NCI-H748 treated with DMSO at 0.1 percent for 48 hours (cell line): Measurements from ENCODE around the gene YARS1.
"Not testable (repeated sequence)": the region's sequence is repeated elsewhere in the genome, so short reads cannot be mapped to it uniquely, and the experiment has no call there.

Experiments
- DNase-seq: peaks from one replicate; lab custom pipeline; 2025; lab: John Stamatoyannopoulos, UW

Gene YARS1

DNA sequence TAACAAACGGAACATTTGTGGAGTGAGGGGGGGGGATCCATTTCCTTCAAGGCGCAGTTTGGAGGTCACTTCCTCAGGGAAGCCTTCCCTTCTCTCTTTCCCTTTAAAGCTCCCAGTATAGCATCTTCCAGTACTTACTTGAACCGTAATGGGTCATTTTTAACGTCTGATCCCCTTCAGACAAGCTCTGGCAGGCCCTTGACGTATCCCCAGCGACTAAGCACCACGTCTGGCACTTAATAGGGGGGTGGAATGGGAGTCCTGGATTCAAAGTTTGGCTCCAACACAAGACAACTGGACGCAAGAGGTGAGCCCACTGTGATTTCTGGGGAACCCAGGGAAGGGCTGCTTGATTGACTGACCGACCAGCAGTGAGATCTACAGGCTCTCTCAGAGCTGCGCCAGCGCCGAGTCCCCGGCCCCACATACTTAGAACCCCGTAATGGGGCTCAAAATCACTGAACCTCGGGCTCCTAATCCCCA is 441 bp downstream of the YARS1 start:
- no peak for DNase-seq

DNA sequence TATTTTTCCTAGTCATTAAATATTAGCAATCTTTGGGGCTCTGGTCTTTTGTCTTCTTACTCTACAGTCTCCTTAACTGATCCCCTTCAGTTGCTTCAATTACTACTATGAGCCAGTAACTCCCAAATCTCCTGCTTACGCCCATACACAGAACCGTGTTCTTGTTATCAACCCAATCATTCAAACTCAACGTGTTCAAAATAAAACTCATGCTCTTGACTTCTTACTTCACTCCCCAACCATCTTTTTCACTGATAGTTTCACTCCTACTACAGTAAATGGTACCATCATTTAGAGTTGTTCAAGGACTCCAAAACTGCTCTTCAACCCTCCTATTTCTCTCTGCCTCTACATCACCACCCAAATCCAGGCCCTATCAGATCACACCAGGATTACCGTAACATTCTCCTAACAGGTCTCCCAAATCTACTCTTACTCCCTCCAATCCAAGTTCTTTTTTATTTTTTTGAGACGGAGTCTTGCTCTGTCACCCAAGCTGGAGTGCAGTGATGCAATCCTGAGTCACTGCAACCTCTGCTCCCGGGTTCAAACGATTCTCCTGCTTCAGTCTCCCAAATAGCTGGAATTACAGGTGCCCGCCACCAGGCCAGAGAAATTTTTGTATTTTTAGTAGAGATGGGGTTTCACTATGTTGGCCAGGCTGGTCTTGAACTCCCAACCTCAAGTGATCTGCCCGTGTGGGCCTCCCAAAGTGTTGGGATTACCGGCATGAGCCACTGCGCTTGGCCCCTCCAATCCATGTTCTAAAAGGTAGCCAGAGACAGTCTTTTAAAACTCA is 3.0 kb downstream of the YARS1 start:
- DNase-seq: no peak

DNA sequence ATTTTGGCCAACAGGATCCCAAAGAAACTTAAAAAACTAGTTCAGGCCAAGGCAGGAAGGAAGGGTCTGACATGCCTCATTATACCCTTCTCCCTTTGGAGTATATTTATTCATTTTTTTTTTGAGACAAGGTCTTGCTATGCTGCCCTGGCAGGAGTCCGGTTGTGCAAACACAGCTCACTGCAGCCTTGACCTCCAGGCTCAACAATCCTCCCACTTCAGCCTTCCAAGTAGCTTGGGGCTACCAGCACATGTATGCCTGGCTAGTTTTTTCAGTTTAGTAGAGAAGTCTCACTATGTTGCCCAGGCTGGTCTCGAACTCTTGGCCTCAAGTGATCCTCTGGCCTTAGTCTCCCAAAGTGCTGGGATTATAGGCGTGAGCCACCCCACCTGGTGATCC is 5.2 kb downstream of the YARS1 start:
- no peak for DNase-seq

DNA sequence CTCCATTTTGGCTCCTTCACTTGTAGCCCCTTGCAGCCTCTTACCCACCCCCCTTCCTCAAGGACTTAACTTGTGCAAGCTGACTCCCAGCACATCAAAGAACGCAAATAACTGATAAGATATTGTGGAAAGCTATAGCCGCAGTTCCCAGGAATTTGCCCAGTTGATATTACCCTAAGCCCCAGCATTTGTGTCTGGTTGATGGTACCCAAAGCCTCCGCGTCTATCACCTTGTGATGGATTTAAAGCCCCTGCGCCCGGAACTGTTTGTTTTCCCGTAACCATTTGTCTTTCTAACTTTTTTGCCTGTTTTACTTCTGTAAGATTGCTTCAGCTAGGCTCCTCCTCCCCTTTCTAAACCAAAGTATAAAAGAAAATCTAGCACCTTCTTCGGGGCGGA is 5.9 kb downstream of the YARS1 start:
- no peak for DNase-seq

DNA sequence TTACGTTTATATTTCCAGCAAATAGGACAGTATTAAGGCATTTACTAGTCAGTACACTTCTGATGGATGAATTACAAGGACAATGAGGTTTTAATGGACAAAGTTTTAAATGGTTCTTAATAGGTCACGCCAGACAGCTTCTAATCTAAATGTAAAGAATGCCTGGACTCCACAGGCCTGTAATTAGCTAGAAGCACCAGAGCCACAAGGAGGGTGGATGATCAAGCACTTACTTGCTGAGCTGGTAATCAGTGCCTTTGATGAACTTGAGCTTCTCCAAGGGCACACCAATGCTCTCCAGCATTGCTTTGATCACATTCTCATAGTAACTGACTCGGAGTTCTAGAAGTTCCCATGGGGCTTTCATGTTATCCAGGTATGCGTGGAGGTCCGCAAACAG is 6.8 kb downstream of the YARS1 start:
- no peak for DNase-seq

DNA sequence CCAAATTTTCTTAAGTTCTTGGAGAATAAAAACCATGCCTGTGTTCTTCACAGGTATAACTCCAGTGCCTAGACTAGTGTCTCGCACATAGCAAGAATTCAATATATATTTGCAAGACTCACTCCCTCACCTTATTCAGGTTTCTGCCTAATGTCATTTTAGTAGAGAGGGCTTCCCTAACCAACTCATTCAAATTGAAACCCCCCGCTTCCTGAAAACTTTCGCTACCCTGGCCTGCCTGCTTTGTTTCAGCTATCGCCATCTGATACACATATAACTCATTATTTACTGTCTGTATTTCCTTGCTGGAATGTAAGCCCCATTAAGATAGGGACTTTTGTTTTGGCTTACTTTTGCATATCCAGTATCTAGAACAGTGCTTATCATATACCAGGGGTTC is 8.6 kb downstream of the YARS1 start:
- no peak for DNase-seq

DNA sequence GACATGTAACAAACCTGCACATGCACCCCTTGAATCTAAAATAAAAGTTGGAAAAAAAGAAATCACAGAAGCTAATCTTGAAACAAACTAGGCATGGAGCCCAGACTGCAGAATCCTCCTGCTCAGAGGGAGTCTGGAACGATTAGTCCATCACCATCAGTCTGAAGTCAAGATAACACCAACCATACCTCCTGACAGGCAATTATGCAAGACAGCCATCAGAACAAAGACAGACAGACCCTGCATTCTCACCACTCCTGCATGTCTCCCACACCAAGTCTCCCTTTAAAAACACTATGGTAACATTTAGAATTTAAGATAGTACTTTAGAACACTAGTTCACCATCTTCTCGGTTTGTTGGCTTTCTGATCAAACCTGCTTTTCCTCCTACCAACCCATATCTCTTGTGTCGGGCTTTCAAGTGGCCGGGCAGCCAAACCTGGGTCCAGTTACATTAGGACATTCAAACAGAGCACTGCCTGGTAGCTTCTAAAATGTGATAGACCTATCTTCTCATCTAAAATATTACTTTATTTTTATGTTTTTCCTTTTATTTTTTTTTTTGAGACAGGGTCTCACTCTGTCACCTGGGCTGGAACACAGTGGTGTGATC is 10.1 kb downstream of the YARS1 start:
- no peak for DNase-seq

DNA sequence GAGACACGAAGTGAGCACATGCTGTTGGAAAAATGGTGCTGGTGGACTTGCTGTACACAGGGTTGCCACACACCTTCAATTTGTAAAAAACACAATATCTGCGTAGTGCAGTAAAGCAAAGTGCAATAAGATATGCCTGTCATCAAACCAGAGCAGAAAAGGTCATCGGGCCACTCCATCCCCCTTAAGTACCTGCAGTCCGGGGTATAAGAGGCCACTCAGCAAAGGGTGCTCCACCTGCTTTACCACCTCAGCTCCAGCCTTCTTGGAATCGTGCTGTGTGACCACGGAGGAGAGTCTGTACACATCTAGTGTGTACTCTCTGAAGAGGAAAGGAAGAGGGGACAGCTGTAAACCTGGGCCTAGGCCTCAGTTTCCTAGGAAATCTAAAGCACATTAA is 10.9 kb downstream of the YARS1 start:
- no peak for DNase-seq

DNA sequence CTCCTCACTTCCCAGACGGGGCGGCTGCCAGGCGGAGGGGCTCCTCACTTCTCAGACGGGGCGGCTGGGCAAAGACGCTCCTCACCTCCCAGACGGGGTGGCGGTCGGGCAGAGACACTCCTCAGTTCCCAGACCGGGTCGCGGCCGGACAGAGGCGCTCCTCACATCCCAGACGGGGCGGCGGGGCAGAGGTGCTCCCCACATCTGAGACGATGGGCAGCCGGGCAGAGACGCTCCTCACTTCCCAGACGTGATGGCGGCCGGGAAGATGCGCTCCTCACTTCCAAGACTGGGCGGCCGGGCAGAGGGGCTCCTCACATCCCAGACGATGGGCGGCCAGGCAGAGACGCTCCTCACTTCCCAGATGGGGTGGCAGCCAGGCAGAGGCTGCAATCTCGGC is 12.7 kb downstream of the YARS1 start:
- not testable (repeated sequence) for DNase-seq

DNA sequence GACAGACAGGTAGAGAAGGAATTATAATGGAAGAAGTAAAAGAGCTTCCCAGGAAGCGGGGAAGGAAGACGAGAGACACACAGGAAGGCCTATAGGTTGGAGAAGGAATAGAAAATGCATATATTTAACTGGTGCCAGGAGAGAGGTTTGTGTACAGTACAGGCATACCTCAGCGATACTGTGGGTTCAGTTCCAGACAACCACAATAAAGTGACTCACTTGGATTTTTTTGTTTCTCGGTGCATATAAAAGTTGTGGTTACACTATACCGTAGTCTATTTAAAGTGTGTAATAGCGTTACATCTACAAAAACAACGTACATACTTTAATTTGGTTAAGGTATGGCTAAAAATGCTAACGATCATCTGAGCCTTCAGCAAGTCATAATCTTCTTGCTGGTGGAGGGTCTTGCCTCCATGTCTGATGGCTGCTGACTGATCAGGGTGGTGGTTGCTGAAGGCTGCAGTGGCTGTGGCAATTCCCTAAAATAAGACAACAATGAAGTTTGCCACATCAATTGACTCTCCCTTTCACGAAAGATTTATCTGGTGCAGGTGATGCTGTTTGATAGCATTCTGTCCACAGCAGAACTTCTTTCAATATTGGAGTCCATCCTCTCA is 16.0 kb downstream of the YARS1 start:
- DNase-seq: no peak

DNA sequence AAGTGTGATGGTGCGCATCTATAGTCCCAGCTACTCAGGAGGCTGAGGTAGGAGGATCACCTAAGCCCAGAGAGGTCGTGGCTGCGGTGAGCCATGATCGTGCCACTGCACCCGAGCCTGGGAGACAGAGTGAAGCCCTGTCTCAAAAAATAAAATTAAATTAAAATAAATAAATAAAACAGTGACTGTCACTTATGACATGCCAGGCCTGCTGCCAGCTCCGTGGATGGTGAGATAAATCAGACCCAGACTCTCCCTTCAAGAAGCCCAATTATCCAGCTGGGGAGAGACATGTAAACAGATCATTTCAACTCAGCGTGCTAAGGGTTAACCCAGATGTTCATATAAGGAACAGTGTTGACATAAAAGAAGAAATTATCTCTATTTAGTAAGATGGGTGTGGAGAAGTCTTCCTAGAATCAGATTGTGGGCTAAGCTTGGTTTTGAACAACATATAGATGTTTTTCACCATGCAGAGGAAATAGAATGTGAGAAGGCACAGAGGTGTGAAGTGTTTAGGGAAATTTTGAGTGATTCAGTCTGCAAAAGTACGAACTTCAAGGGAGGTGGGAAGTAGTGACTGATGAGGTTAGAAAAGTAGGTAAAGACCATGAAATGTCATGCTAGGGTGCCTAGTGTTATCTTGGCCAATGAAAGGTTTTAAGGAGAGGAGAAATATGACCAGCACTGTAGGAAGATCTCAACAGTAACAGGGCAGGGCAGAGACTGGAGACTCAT is 18.3 kb downstream of the YARS1 start:
- no peak for DNase-seq

DNA sequence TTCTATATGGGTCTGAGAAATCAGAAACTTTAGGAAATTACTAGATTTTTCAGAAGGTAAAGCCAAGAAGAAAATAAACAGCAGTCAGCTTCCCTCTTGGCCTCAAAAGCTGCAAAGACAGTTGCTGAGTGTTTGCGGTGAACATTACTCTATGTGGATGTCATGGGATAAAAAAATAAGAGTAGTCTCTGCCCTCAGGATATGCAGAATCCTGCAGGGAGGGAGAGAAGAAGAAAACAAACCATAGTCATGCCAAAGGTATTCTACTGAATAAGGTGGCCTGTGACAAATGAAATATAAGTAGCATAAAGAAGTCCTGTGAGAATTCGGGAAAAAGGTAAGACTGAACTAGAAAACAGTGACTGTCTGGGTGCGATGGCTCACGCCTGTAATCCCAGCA is 19.0 kb downstream of the YARS1 start:
- no peak for DNase-seq

DNA sequence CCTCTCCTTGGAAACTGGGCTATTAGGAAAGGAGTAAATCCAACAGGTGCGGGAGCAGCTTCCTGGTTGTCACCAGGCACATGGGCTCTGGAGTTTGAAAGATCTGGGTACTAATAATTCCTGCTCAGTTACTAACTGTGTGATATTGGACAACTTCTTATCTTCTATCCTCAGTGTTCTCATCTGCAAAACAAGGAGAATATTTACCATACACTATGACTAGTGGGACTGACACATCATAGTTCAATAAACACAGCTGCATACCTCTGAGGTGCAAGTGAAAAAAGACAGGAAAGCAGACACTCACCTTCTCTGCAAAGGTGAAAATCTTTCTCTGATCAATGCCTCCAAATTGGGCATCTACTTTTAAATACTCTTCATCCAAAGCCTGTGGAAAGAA is 19.7 kb downstream of the YARS1 start:
- no peak for DNase-seq

DNA sequence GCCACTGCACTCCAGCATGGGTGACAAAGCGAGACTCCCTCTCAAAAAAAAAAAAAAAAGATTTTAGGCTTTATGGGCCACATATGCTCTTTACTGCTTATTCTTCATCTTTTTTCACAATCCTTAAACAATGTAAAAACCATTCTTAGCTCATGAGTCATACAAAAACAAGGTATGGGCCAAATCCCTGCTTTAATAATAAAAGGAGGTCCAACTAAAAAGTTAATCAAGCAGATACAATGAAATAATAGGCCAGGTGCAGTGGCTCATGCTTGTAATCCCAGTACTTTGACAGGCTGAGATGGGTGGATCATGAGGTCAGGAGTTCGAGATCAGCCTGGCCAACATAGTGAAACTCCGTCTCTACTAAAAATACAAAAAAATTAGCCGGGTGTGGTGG is 21.4 kb downstream of the YARS1 start:
- DNase-seq: not testable (repeated sequence)

DNA sequence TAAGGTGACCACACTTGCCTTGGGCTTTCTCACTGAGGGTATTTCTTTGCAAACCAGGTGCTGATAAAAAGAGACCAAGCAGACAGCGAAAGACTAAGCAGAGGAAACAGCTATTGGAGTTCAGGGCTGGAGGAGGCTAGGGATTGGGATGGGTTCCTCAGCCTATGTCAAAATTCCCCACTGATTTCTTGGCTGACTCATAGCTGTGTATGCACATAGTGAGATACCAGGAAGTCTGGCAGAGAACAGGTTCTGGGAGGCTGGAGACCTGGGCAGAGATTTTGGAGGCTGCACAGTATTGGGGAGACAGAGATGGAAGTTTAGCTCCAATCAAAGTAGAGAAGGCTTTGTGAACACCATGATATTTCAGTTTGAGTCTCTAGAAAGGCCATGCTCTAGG is 25.3 kb downstream of the YARS1 start:
- no peak for DNase-seq

DNA sequence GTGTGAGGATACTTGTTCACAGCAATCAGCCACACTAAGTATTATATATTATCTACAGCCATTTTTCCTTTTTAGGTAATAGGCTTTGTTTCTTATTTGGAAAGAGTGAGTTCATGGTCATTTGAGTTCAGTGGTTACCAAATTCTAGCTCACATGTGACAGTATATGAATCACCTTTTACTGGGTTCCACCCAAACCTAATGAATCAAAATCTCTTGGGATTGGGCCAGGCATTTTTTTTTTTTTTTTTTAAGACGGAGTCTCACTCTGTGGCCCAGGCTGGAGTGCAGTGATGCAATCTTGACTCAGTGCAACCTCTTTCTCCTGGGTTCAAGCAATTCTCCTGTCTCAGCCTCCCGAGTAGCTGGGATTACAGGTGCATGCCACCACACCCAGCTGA is 27.8 kb downstream of the YARS1 start:
- not testable (repeated sequence) for DNase-seq

DNA sequence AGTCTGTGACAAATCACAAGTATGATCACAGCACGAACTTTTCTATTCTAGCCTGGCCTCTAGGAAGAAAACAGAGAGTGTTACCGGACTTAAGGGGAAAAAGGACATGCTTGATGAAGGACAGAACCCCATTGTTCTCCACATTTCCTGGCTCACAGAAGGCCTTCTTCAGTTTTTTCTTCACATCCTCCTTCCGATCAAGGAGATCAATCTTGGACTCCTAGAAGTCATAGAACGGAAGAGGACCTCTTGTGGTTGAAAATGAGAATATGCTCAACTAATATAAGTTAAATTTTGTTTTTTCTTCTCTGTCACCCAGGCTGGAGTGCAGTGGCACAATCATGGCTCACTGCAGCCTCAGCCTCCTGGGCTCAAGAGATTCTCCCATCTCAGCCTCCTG is 30.3 kb downstream of the YARS1 start:
- DNase-seq: no peak

DNA sequence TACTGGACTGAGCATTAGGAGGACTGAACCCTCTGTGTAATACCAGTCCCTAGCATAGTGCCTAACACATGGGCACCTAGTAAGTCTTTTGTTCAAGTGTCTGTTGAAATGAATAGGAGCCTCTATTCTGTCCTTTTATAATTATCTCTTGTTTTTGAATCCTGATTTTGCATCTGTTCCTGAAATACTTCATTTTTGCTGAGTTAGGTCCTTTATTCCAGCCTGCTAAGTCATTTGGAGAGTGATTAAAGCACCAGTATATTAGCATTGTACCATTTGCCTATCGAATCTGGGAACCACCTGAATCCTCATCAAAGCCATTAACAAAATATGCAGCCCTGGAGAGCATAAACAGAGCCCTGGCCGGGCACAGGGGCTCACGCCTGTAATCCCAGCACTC is 32.3 kb downstream of the YARS1 start:
- no peak for DNase-seq

DNA sequence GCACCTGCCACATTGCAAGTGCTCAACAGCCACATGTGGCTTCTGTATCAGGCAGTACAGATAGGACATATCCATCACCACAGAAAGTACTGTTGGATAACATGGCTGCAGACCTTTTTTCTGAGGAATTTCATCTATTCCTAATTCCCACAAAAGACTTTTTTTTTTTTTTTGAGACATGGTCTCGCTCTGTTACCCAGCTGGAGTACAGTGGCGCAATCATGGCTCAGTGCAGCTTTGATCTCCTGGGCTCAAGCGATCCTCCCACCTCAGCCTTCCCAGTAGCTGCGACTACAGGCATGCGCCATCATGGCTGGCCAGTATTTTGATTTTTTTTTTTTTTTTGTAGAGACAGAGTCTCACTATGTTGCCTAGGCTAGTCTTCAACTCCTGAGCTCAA is 33.3 kb downstream of the YARS1 start:
- no peak for DNase-seq

DNA sequence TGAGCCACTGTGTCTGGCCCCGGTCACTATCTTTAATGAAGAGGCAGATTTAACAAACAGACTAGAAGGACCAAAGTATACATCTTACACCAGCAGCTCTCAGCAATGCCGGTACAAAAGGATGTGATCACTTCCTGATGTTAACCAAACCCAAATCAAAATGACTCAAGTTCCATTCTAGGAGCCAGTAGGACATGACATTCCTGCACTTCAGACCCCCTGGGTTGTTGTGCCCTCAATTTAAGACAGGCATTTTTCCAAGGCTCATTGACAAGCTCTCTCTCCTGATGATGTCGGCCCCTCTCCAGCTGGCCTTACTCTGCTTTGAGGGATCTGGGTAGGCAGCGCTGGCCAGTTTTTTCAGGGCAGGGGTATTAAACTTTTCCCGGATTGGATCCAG is 35.1 kb downstream of the YARS1 start:
- no peak for DNase-seq

DNA sequence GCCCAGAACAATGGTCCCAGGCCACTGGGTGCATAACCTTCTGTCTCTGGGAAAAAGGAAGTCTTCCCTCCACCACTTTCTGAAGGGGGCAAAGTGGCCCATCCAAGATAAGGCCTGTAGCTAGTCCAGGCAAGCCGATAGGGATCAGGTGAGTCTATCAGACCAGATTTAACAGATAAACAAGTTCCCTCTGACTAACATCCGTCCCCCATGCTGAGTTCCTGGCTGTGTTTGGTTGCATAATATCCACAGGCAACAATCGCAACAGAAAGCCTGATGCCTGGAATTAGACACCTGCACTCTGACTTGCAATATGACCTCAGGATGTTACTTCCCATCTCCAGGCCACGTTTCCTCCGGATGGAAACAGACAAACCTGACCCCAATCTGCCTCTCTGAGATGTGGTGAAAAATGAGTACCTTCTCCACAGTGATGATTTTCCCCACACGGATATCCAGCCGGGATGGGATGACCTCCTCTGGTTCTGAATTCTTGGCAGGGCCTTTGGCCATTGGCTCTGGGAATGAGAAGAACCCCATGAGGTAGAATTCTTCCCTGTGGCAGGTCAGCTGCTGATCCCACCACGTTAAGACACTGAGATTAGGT is 36.4 kb downstream of the YARS1 start:
- no peak for DNase-seq

DNA sequence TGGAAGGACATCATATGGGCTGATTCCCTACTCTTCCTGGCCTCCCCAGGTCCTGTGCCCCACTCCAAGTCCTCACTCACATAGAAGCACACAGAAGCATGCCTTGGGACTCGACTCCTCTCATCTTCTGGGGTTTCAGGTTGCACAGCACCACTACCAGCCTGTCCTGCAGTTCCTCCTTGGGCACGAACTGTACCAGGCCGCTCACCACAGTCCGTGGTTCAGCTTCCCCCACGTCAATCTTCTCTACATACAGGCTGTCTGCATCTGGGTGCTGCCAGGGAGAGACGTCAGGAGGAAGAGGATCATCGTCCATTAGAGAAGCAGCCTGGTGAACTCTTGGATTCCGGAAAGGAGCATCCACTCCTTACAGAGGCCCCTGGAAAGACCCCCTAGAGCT is 37.2 kb downstream of the YARS1 start:
- no peak for DNase-seq
